HG03521 (cell line): ENCODE results near the gene PDE3A.

Experiments used
- ATAC-seq: cut with Tn5 transposase; IDR thresholded peaks from one replicate; pipeline ENCODE4 v1.9.1; 2021; ENCODE audit warnings: mild to moderate bottlenecking, moderate library complexity; ENCODE audit not compliant: unreplicated experiment

PDE3A gene

GRCh38 chr12:20657496-20657895 lies 289.2 kb downstream of the PDE3A start:
- no peak for ATAC-seq

DNA sequence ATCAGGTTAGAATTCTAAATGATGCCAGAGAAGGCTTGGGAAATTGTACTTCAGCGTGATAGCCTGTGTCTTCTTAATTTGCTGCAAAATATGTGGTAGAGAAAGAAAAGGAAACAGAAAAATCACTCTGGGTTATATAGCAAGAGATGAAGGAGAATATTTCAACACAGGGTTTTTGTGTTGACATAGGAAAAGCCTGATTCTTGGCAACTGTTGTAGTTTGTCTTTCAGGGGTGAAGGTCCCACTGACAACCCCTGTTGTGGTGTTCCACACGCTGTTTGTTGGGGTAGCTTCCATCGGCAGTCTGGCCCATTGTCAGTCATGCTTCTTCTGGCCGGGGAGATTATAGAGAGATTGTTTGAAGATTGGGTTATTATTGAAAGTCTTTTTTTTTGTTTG lies 313.0 kb downstream of the PDE3A start:
- ATAC-seq, result no peak

DNA sequence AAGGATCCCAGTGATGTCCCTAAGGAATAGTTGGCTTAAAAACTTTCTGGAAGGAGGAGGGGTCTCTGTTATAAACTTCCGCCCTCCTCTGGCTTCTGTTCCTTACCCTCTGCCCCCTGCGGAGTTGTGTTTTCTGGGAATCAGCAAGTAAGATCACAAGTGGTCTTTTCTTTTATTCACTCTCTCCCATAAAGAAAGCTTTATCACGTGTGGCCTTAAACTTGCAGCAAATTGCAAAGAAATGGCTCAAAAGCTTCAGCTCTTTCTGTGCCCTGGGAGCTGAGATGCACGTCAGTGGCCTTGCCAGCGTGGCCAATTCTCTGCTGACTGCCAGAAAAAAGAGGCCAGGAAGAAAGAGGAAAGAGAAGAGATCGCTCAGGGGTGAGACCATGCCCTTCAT lies 326.9 kb downstream of the PDE3A start, which contains the start of gene SLCO1C1:
Gene SLCO1C1 (plus strand): TSS at position 101 of the 400 bp plus-strand sequence. CDS start 4,245 bp downstream, outside the sequence.
- no peak for ATAC-seq

DNA sequence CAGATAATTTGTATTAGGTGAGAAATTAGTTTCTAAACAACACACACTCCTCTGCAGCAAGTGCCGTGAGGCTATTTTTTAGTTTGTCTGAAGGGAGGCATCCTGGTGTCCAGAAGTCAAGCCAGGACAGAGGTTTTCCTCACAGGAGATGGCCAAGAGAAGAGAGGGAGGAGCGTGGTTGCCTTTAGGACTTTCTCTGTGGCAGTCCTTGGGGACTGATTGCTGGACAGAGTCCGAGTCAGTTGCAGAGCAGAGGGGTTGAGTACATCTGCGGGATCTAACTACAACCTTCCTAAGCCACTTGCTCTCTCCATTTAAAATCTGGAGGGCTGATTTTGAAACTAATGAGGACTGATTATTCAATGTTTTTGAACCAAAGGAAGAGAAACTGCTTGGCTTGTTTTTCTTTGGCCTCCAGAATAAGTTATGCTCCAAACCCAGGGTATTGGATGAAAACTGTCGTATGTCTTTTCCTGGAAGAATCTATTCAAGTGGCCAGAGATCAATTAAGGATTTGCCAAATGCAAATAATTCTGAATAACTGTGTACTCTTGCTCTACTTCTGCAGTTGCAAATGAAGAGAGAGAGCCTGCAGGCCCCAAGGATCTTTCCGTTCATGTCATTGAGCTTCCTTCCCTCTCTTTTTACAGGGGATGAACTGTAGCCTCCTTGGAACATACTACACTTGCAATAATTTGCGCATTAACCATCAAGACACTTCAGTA lies 328.0 kb downstream of the PDE3A start:
- no peak for ATAC-seq

DNA sequence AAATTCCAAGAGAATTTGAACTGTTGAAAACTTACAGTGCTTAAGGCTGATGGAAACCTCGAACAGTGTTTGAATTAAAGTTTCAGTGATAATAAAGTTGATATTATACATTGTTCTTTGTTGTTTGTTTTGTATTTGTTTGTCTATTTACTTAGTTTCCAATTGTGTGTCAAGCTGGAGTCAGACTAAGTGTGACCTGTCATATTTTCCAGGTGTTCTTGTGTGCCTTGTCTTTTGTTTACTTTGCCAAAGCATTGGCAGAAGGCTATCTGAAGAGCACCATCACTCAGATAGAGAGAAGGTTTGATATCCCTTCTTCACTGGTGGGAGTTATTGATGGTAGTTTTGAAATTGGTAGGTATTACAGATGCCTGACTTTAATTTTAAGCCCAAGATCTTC lies 332.8 kb downstream of the PDE3A start:
- no peak for ATAC-seq

DNA sequence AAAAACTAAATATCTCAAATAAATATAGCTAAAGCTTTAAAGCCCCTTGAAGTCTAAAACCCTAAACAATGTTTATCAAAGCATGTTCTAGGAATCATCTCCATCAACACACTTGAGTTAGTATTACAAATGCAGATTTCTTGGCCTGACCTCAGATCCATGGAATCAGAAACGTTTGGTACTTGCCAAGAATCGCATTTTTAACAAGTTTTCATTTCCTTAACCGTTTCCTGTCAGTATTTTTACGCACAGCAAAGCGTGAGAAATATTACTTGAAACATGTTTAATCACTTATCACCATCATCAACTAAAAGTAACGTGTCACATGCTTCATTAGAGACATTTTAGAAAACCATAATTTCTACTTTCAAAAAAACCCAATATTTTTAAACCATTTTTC lies 336.5 kb downstream of the PDE3A start:
- no peak for ATAC-seq

DNA sequence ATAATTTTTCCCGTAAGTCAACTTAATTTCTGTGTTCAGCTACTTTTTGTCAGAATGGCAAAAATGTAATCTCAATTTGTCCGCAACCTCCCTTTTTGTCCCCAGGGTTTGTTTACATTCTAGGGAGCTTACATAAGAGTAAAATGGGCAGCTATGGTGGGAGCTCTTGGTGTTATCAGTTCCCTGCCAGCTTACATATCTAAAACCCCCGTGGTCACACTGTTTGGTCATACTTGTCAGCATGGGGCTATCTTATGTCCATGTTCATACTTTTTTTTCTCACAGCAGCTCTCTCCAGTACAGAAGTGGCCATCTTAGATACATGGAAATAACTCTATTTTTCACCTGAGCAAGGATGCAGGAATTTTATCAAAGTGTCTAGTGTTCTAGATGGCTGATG lies 343.5 kb downstream of the PDE3A start:
- ATAC-seq, result no peak

DNA sequence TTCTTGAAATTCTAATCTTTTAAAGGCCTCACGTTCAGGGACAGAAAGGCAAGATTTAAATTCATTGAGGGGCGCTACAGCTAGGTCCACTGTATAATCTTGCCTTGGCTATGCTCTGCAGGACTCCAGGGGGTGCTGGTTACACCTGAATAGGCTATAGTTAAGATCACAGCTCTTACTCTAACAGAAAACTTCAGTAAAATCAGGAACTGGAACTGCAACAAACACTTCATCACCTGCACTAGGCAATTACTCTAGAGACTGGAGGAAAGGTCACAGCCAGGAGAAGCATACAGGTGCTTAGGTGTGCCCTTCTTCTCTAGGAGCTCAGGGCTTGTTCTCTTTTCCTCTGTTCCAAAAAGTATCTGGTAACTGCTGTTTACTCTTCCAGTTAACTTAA lies 347.7 kb downstream of the PDE3A start:
- ATAC-seq, result no peak

GRCh38 chr12:20716985-20717384 lies 348.6 kb downstream of the PDE3A start:
- no peak for ATAC-seq

- ATAC-seq, result no peak
Observed at GRCh38 chr12:20718294-20718693, 350.0 kb downstream of the PDE3A start.

GRCh38 chr12:20722142-20722541 lies 353.8 kb downstream of the PDE3A start:
- ATAC-seq, result no peak

- ATAC-seq, result no peak
Observed at GRCh38 chr12:20731274-20731673, 362.9 kb downstream of the PDE3A start.
